Measurements from ENCODE around the gene WNK3.

WNK3 gene

DNA sequence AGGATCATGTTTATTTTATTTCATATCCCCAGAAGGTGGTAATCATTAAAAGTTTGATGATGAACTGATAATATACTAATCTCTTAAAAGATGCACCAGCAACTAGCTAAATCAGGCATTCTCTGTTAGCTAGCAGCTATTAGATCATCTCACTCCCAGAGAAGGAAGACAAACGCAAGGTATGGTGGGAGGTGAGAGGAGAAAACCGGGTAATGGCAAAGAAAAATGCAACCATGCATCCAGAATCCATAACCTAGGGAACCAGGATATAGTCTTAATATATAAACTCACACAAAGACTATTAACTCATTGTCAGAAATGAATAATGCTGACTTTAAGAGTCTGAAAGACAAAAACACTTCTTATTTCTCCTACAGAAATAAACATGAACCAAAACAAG lies 66.1 kb downstream of the WNK3 start:
- TF ChIP-seq, protein P1, sequence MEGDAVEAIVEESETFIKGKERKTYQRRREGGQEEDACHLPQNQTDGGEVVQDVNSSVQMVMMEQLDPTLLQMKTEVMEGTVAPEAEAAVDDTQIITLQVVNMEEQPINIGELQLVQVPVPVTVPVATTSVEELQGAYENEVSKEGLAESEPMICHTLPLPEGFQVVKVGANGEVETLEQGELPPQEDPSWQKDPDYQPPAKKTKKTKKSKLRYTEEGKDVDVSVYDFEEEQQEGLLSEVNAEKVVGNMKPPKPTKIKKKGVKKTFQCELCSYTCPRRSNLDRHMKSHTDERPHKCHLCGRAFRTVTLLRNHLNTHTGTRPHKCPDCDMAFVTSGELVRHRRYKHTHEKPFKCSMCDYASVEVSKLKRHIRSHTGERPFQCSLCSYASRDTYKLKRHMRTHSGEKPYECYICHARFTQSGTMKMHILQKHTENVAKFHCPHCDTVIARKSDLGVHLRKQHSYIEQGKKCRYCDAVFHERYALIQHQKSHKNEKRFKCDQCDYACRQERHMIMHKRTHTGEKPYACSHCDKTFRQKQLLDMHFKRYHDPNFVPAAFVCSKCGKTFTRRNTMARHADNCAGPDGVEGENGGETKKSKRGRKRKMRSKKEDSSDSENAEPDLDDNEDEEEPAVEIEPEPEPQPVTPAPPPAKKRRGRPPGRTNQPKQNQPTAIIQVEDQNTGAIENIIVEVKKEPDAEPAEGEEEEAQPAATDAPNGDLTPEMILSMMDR (conservative IDR thresholded peaks at IDR 0.05; ENCODE audit: low read depth, low read length) = no peak
- no peak overlapping the region for H3K4me3 ChIP-seq (ENCODE audit: low read length)
- DNase-seq (ENCODE audit: low read depth) = no peak

- H3K4me3 ChIP-seq (ENCODE audit: low read length) = no peak overlapping the region
- TF ChIP-seq, protein P1 (conservative IDR thresholded peaks at IDR 0.05; ENCODE audit: low read depth, low read length) = no peak
- DNase-seq (ENCODE audit: low read depth) = no peak
Observed at GRCh38 chrX:54288968-54289367, 68.9 kb downstream of the WNK3 start.

GRCh38 chrX:54288277-54288676 lies 69.6 kb downstream of the WNK3 start:
- no peak overlapping the region for H3K4me3 ChIP-seq (ENCODE audit: low read length)
- no peak for DNase-seq (ENCODE audit: low read depth)
- TF ChIP-seq, protein P1 (conservative IDR thresholded peaks at IDR 0.05; ENCODE audit: low read depth, low read length) = no peak

DNA sequence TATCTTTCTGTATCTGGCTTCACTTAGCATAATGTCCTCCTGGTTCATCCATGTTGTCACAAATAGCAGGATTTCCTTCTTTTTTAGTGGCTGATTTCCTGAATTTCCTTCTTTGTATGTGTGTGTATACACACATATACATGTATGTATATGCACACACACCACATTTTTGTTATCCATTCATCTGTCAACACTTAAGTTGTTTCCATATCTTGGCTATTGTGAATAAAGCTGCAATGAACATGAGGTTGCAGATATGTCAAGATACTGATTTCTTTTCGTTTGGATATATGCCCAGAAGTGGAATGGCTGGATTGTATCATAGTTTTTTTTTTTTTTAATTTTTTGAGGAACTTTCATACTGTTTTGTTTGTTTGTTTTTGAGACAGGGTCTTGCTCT lies 76.2 kb downstream of the WNK3 start:
- no peak overlapping the region for H3K4me3 ChIP-seq (ENCODE audit: low read length)
- TF ChIP-seq, protein P1 (conservative IDR thresholded peaks at IDR 0.05; ENCODE audit: low read depth, low read length) = no peak
- no peak for DNase-seq (ENCODE audit: low read depth)

DNA sequence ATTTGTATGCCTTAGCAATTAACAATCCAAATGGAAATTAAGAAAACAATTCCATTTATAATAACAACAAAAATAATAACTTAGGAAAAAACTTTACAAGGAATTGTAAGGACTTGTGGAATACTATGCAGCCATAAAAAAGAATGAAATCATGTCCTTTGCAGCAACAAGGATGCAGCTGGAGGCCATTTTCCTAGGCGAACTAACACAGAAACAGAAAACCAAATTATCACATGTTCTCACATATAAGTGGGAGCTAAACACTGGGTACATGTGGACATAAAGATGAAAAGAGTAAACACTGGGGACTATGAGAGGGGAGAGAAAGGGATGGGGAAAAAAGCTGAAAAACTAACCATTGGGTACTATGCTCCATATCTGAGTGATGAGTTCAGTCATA lies 77.4 kb downstream of the WNK3 start:
- H3K4me3 ChIP-seq (ENCODE audit: low read length) = no peak overlapping the region
- TF ChIP-seq, protein P1 (conservative IDR thresholded peaks at IDR 0.05; ENCODE audit: low read depth, low read length) = no peak
- no peak for DNase-seq (ENCODE audit: low read depth)

GRCh38 chrX:54271664-54272063 lies 86.2 kb downstream of the WNK3 start:
- no peak overlapping the region for H3K4me3 ChIP-seq (ENCODE audit: low read length)
- TF ChIP-seq, protein P1 (conservative IDR thresholded peaks at IDR 0.05; ENCODE audit: low read depth, low read length) = no peak
- no peak for DNase-seq (ENCODE audit: low read depth)

GRCh38 chrX:54248309-54248708 lies 109.5 kb downstream of the WNK3 start:
- H3K4me3 ChIP-seq (ENCODE audit: low read length) = no peak overlapping the region
- no peak for DNase-seq (ENCODE audit: low read depth)
- TF ChIP-seq, protein P1 (conservative IDR thresholded peaks at IDR 0.05; ENCODE audit: low read depth, low read length) = peak; percentile 34

All from retinal pigment epithelial cell (primary cell).